H9 (cell line): ENCODE measurements around the gene AFDN. TPM values are rescaled to one million over a fixed set of nuclear protein-coding genes. Genes with fewer than 3 reads are reported as not detected.

Source experiments
- DNase-seq: peaks from one replicate; pipeline ENCODE4 v3.0.0-alpha.2; 2017
- H2AFZ ChIP-seq: one replicate; pipeline ENCODE4 v1.6.1; 2013; ENCODE audit warnings: mild to moderate bottlenecking, low read length, control low read depth, moderate library complexity
- H2AK5ac ChIP-seq: 2 replicates; pipeline ENCODE4 v1.6.1; 2013; ENCODE audit warnings: low read length, control low read depth, mixed read lengths; ENCODE audit not compliant: insufficient read length
- H2BK120ac ChIP-seq: one replicate; pipeline ENCODE4 v1.6.1; 2013; ENCODE audit warnings: low read depth, mild to moderate bottlenecking, low read length, control low read depth, inconsistent platforms; ENCODE audit not compliant: poor library complexity, severe bottlenecking
- H2BK12ac ChIP-seq: 2 replicates; pipeline ENCODE4 v1.6.1; 2013; ENCODE audit warnings: low read length, control low read depth, mixed read lengths, low read depth; ENCODE audit not compliant: insufficient read length
- H2BK15ac ChIP-seq: 2 replicates; pipeline ENCODE4 v1.6.1; 2013; ENCODE audit warnings: low read depth, low read length, control low read depth
- H2BK20ac ChIP-seq: one replicate; pipeline ENCODE4 v1.6.1; 2013; ENCODE audit warnings: low read depth, mild to moderate bottlenecking, low read length, control low read depth, inconsistent platforms; ENCODE audit not compliant: poor library complexity, severe bottlenecking
- H2BK5ac ChIP-seq: 2 replicates; pipeline ENCODE4 v1.6.1; 2013; ENCODE audit warnings: low read length, control low read depth, mixed read lengths; ENCODE audit not compliant: insufficient read length
- H3K14ac ChIP-seq: 2 replicates; pipeline ENCODE4 v1.6.1; 2013; ENCODE audit warnings: low read length, control low read depth; ENCODE audit not compliant: insufficient read depth
- H3K18ac ChIP-seq: 2 replicates; pipeline ENCODE4 v1.6.1; 2013; ENCODE audit warnings: low read depth, mild to moderate bottlenecking, mixed read lengths, low read length, control low read depth; ENCODE audit not compliant: insufficient read length
- H3K23ac ChIP-seq: 2 replicates; pipeline ENCODE4 v1.6.1; 2013; ENCODE audit warnings: low read length, control low read depth, mixed read lengths, low read depth; ENCODE audit not compliant: insufficient read length
- H3K23me2 ChIP-seq: 2 replicates; pipeline ENCODE4 v1.6.1; 2013; ENCODE audit warnings: low read depth, mild to moderate bottlenecking, mixed read lengths, low read length, control low read depth; ENCODE audit not compliant: insufficient read length, poor library complexity, severe bottlenecking
- H3K27ac ChIP-seq: 2 replicates; pipeline ENCODE4 v1.5.1; 2013; ENCODE audit warnings: low read length, control low read depth, mixed read lengths, low read depth; ENCODE audit not compliant: insufficient read length
- H3K27me3 ChIP-seq: 2 replicates; pipeline ENCODE4 v1.6.1; 2013; ENCODE audit warnings: low read length, control low read depth, inconsistent platforms; ENCODE audit not compliant: insufficient read depth
- H3K4ac ChIP-seq: 2 replicates; pipeline ENCODE4 v1.6.1; 2013; ENCODE audit warnings: low read depth, mild to moderate bottlenecking, control low read depth, inconsistent platforms, low read length, moderate library complexity
- H3K4me1 ChIP-seq: 2 replicates; pipeline ENCODE4 v1.6.1; 2013; ENCODE audit warnings: low read length, control low read depth, inconsistent platforms; ENCODE audit not compliant: insufficient read depth
- H3K4me2 ChIP-seq: 2 replicates; pipeline ENCODE4 v1.6.1; 2013; ENCODE audit warnings: low read length, control low read depth, mixed read lengths; ENCODE audit not compliant: insufficient read length, insufficient read depth
- H3K56ac ChIP-seq: 2 replicates; pipeline ENCODE4 v1.6.1; 2013; ENCODE audit warnings: low read depth, mild to moderate bottlenecking, mixed read lengths, low read length, control low read depth; ENCODE audit not compliant: insufficient read length
- H3K79me1 ChIP-seq: 2 replicates; pipeline ENCODE4 v1.6.1; 2013; ENCODE audit warnings: low read depth, mild to moderate bottlenecking, moderate library complexity, low read length, control low read depth, inconsistent platforms; ENCODE audit not compliant: insufficient read depth, poor library complexity, severe bottlenecking
- H3K79me2 ChIP-seq: 2 replicates; pipeline ENCODE4 v1.6.1; 2013; ENCODE audit warnings: low read length, control low read depth, inconsistent platforms; ENCODE audit not compliant: insufficient read depth
- H3K9ac ChIP-seq: 2 replicates; pipeline ENCODE4 v1.6.1; 2013; ENCODE audit warnings: low read length, control low read depth, mixed read lengths; ENCODE audit not compliant: insufficient read length; ENCODE audit errors: extremely low read depth
- H3K9me3 ChIP-seq: one replicate; pipeline ENCODE4 v1.6.1; 2013; ENCODE audit warnings: low read depth, low read length, inconsistent platforms; ENCODE audit not compliant: control insufficient read depth
- H3T11ph ChIP-seq: one replicate; pipeline ENCODE4 v1.6.1; 2013; ENCODE audit warnings: mild to moderate bottlenecking, low read length, control low read depth, inconsistent platforms
- H4K20me1 ChIP-seq: one replicate; pipeline ENCODE4 v1.6.1; 2013; ENCODE audit not compliant: control insufficient read depth, insufficient read length, insufficient read depth
- H4K5ac ChIP-seq: 2 replicates; pipeline ENCODE4 v1.6.1; 2013; ENCODE audit warnings: low read depth, mild to moderate bottlenecking, mixed read lengths, low read length, control low read depth; ENCODE audit not compliant: insufficient read length
- H4K8ac ChIP-seq: replicated peaks from 2 replicates; pipeline ENCODE4 v1.6.1; 2013; ENCODE audit warnings: low read length, control low read depth, mixed read lengths, low read depth; ENCODE audit not compliant: insufficient read length
- H4K91ac ChIP-seq: 2 replicates; pipeline ENCODE4 v1.6.1; 2013; ENCODE audit warnings: low read depth, mild to moderate bottlenecking, moderate library complexity, mixed read lengths, low read length, control low read depth; ENCODE audit not compliant: insufficient read length
- H3K27ac Mint-ChIP-seq, 3 experiments: 2 replicates in 2 of 3; 3 replicates in 1 of 3; pipeline ENCODE4 v1.8.0; 2020 to 2021; ENCODE audit warnings: mixed read lengths in 3 of 3, mild to moderate bottlenecking in 1 of 3, moderate library complexity in 1 of 3
- H3K27me3 Mint-ChIP-seq: 2 replicates; pipeline ENCODE4 v1.8.0; 2021; ENCODE audit warnings: low read depth, mild to moderate bottlenecking, moderate library complexity, mixed read lengths
- H3K36me3 Mint-ChIP-seq, 3 experiments: 2 replicates in 2 of 3; 3 replicates in 1 of 3; pipeline ENCODE4 v1.8.0; 2020 to 2021; ENCODE audit warnings: low read depth in 3 of 3, mixed read lengths in 3 of 3; ENCODE audit not compliant: insufficient read depth in 1 of 3
- H3K4me1 Mint-ChIP-seq, 2 experiments: 2 replicates each; pipeline ENCODE4 v1.8.0; 2020; ENCODE audit warnings: mixed read lengths in 2 of 2
- H3K4me3 Mint-ChIP-seq, 2 experiments: 2 replicates in 1 of 2; 3 replicates in 1 of 2; pipeline ENCODE4 v1.8.0; 2020 to 2021; ENCODE audit warnings: mild to moderate bottlenecking in 2 of 2, mixed read lengths in 2 of 2, moderate library complexity in 1 of 2
- H3K9me3 Mint-ChIP-seq, 2 experiments: 2 replicates in 1 of 2; 3 replicates in 1 of 2; pipeline ENCODE4 v1.8.0; 2020; ENCODE audit warnings: mild to moderate bottlenecking in 2 of 2, mixed read lengths in 2 of 2, moderate library complexity in 1 of 2
- WGBS: extraction: QIAGEN DNeasy Blood & Tissue Kit; methylation state at CpG from one replicate; pipeline ENCODE4 v1.1.7; 2013; ENCODE audit warnings: missing lambda C conversion rate, low lambda C conversion rate, mixed read lengths; ENCODE audit not compliant: insufficient read length; ENCODE audit errors: extremely low coverage; 5-methylcytosine and 5-hydroxymethylcytosine counted together
- total RNA-seq: library from RNA; stranded (reverse); gene quantifications from 2 replicates; pipeline ENCODE4 v1.2.1, GENCODE V29; 2021
- TF ChIP-seq, protein P1 (sequence below): fragments of 200-600 bp; sonication (generic); conservative IDR thresholded peaks from 3 replicates; pipeline ENCODE4 v1.8.0; 2021; ENCODE audit warnings: antibody characterized with exemption, mild to moderate bottlenecking

The AFDN gene
- total RNA-seq, 1 experiment from 2014 or later = 157 TPM

DNA sequence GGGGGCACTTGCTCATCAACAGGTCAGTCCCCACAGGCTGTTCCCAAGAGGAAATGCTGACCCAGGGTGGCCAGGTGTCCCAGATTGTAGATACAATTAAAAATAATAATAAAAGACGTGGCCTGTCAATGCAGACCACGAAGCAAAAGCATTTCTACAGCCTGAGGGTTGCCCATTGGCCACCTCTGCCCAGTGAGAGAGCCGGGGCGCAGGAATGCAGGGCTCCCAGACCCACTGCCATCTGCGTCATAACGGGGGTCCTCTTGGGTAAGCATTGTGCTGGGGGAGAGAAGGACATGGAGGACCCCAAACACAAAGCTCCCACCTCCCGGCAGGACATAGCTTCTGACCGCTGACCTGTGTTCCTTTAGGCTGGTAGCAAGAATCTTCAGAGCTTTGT, 22.9 kb upstream of the AFDN start:
- Histone ChIP-seq H3K56ac (no peak overlapping the region), H3K27me3 (no peaks in the 10 kb centered on the region), H3K14ac (no peak overlapping the region), H4K91ac (no peak overlapping the region), H3K4ac (no peak overlapping the region), H4K20me1 (no peaks in the 10 kb centered on the region), H4K8ac (no peak overlapping the region), H3K4me2 (no peak overlapping the region), H2BK20ac (no peak overlapping the region), H3K9ac (no peak overlapping the region), H2BK15ac (no peak overlapping the region), H3K79me2 (no peaks in the 10 kb centered on the region), H2BK5ac (no peak overlapping the region), H3K4me1 (no peaks in the 10 kb centered on the region), H3T11ph (no peak overlapping the region), H2AK5ac (no peak overlapping the region), H2AFZ (no peak overlapping the region), H2BK120ac (no peak overlapping the region), H4K5ac (no peak overlapping the region), H3K23me2 (no peaks in the 10 kb centered on the region), H3K9me3 (no peaks in the 10 kb centered on the region), H3K79me1 (no peaks in the 10 kb centered on the region), H3K27ac (no peak overlapping the region), H2BK12ac (no peak overlapping the region), H3K23ac (no peak overlapping the region), H3K18ac (no peak overlapping the region)
- TF ChIP-seq, protein P1, sequence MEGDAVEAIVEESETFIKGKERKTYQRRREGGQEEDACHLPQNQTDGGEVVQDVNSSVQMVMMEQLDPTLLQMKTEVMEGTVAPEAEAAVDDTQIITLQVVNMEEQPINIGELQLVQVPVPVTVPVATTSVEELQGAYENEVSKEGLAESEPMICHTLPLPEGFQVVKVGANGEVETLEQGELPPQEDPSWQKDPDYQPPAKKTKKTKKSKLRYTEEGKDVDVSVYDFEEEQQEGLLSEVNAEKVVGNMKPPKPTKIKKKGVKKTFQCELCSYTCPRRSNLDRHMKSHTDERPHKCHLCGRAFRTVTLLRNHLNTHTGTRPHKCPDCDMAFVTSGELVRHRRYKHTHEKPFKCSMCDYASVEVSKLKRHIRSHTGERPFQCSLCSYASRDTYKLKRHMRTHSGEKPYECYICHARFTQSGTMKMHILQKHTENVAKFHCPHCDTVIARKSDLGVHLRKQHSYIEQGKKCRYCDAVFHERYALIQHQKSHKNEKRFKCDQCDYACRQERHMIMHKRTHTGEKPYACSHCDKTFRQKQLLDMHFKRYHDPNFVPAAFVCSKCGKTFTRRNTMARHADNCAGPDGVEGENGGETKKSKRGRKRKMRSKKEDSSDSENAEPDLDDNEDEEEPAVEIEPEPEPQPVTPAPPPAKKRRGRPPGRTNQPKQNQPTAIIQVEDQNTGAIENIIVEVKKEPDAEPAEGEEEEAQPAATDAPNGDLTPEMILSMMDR = no peak
- H3K36me3 Mint-ChIP-seq = no peaks in the 10 kb centered on the region
- DNase-seq = no peak
- WGBS = no CpG with 5 or more reads among the region's 8 CpGs
- H3K27ac Mint-ChIP-seq = no peak overlapping the region
- no peaks in the 10 kb centered on the region; the same call in none of the 2 replicates for H3K27me3 Mint-ChIP-seq
- no peak overlapping the region for H3K4me3 Mint-ChIP-seq
- H3K9me3 Mint-ChIP-seq = no peaks in the 10 kb centered on the region
- H3K4me1 Mint-ChIP-seq = peaks cover 18% of the 10 kb centered on the region in 2 experiments
